Stimulated activated CD8-positive, alpha-beta memory T cell treated with anti-CD3 and anti-CD28 coated beads, Interleukin-12 subunit alpha, Interleukin-12 subunit beta, amount 100 ng/mL, for 24 hours (primary cell): ENCODE results near the gene FUCA1.
"Not testable (repeated sequence)": the region's sequence is repeated elsewhere in the genome, so short reads cannot be mapped to it uniquely, and the experiment has no call there.

ENCODE experiments used
- DNase-seq: peaks from one replicate; pipeline ENCODE4 v3.0.0-alpha.2; 2020; ENCODE audit errors: extremely low read depth

FUCA1 gene

GRCh38 chr1:23895993-23896392, 27.9 kb upstream of the FUCA1 start:
- no peak for DNase-seq

GRCh38 chr1:23895082-23895481, 27.0 kb upstream of the FUCA1 start:
- DNase-seq, result no peak

GRCh38 chr1:23889074-23889473, 21.0 kb upstream of the FUCA1 start:
- no peak for DNase-seq

- no peak for DNase-seq
Measured at GRCh38 chr1:23885222-23885621, 17.1 kb upstream of the FUCA1 start.

- DNase-seq, result no peak
Measured at GRCh38 chr1:23882746-23883145, 14.7 kb upstream of the FUCA1 start.

- no peak for DNase-seq
Measured at GRCh38 chr1:23879809-23880208, 11.7 kb upstream of the FUCA1 start.

- DNase-seq, result no peak
Measured at GRCh38 chr1:23878668-23879067, 10.6 kb upstream of the FUCA1 start.

- DNase-seq, result no peak
Measured at GRCh38 chr1:23875382-23875781, 7.3 kb upstream of the FUCA1 start.

- no peak for DNase-seq
Measured at GRCh38 chr1:23872421-23872820, 4.3 kb upstream of the FUCA1 start.

GRCh38 chr1:23869051-23869450, 961 bp upstream of the FUCA1 start:
- DNase-seq, result no peak

GRCh38 chr1:23868557-23869016, 497 bp upstream of the FUCA1 start:
- no peak for DNase-seq

GRCh38 chr1:23867542-23867894, 572 bp downstream of the FUCA1 start:
- DNase-seq, result no peak

GRCh38 chr1:23865543-23865930, 2.6 kb downstream of the FUCA1 start:
- no peak for DNase-seq

- no peak for DNase-seq
Measured at GRCh38 chr1:23864801-23865542, 3.1 kb downstream of the FUCA1 start.

GRCh38 chr1:23862640-23863039, 5.5 kb downstream of the FUCA1 start:
- no peak for DNase-seq

GRCh38 chr1:23854568-23854967, 13.5 kb downstream of the FUCA1 start:
- DNase-seq, result no peak

GRCh38 chr1:23853124-23853523, 15.0 kb downstream of the FUCA1 start:
- DNase-seq, result not testable (repeated sequence)

GRCh38 chr1:23851406-23851805, 16.7 kb downstream of the FUCA1 start:
- DNase-seq, result not testable (repeated sequence)

- DNase-seq, result no peak
Measured at GRCh38 chr1:23848673-23849616, 19.1 kb downstream of the FUCA1 start.

- DNase-seq, result not testable (repeated sequence)
Measured at GRCh38 chr1:23847482-23848095, 20.5 kb downstream of the FUCA1 start.

- DNase-seq, result no peak
Measured at GRCh38 chr1:23845163-23845562, 22.9 kb downstream of the FUCA1 start.

GRCh38 chr1:23843644-23844043, 24.4 kb downstream of the FUCA1 start:
- no peak for DNase-seq
